Measurements from ENCODE around the gene DPH7.
"Not testable (repeated sequence)": the region's sequence is repeated elsewhere in the genome, so short reads cannot be mapped to it uniquely, and the experiment has no call there.

The DPH7 gene

DNA sequence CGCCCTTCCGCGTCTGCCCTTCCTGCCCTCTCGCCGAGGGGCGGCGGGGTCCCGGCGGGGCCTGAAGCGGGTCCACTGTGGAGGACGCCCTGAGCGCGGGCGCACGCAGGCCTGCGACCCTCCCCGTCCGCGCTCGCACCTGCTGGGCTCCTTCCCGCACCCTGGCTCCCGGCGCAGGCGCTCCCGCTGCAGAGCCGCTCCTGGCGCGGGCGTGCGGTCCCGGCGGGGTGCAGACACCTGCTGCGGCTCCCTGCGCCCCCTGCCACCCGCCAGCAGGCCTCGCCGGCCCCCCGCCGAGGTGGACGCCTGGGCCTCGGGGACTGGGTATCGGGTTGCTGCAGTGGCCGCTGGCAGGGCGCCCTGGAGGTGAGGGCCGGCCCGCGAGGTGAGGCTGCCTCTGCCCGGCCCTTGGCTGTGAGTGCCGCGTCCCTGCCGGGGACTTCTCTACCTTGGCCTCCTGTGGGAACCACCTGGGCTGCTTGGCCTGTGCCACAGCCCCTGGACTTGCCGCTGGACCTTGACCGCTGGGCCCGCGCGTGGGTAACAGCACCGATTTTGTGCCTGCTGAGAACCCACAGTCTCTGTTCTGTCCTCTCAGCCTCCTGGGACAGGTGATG is 27.4 kb upstream of the DPH7 start:
- no peak for DNase-seq (ENCODE audit: low spot score)

GRCh38 chr9:137605121-137606004 is 26.6 kb upstream of the DPH7 start, which contains the start of gene ARRDC1:
TSS of gene ARRDC1 (plus strand) at chr9:137605686. CDS start at chr9:137605718, 32 bp downstream.
- peak; percentile 88 for DNase-seq (ENCODE audit: low spot score)

DNA sequence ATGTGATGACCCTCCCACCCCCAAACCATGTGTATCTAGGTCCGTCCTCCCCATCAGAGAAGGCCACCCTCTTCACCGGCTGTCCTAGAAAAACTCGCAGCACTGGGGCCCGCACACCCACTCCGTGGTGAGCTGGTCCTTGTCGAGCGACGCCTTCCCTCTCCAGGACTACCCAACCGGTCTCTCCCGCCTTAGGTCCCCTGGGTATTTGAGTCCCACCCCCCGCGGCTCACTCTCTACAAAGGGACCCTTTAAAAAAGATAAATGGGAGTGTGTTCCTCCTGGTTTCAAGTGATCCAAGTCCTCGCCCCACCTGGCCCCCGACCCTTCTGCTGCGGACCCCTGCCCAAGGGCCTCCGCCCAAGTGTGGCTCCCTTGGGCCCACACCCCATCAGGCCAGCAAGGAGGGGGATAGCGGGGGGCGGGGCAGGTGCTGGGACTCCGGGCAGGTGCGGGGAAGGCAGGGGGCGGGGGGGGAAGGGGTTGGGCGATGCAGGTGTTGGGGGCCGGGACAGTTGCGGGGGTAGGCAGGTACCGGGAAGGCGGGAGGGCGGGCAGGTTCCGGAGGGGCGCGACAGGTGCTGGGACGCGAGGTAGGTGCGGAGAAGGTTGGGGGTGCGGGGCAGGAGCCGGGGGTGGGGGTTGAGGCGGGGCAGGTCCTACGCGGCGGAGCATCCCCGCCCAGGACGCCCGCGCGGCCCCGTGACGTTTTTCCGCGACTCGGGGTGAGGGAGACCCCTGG is 25.8 kb upstream of the DPH7 start:
- no peak for DNase-seq (ENCODE audit: low spot score)

DNA sequence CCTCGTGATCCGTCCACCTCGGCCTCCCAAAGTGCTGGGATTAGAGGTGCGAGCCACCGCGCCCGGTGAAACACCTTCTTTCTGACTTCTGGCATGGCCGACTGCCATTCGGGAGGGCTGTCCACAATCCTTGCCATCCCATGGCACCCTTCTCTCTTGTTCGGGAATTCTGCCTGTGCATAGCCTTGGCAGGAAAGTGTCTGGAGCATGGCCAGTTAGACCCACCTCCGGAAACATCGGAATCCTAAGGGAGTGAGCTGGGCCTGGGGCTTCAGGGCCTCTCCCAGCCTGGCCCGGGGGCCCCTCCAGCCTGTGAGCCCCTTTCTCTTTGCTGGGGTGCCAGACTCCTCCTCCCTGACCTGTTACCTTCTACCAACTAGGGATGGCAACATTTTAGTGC is 25.2 kb upstream of the DPH7 start:
- DNase-seq (ENCODE audit: low spot score): no peak

DNA sequence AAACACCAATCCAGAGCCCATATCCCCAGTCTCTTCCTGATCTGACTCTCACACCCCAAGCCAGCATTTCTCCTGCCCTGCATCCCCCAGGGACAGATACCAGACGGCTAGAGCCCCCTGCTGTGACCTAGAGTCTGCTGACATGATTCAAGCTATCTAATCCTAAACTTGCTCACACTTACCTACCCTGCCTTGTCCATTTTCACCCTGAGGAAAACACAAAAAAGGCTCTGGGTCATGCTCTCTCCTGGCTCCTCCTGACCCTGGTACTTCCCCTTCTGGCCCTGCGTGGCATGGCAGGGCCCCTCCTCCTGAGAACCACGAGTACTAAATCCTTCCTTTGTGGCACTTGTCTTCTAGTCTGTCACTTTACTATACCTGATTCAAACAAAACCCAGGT is 23.9 kb upstream of the DPH7 start:
- DNase-seq (ENCODE audit: low spot score): no peak

DNA sequence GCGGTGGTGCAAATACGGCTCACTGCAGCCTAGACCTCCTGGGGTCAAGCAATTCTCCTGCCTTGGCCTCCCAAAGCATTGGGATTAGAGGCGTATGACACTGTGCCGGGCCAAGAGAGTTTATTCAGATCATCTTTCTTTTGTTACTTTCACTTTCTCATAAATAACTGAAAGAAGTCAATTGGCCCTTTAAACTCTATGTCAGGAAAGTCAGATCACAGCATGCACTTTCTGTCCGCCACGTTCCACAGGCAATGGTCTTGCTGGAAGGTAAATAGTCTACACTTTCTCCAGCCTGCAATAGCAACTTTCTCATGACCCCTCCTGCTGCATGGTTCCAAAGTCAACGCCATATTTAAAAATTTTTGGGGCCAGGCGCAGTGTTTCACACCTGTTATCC is 20.2 kb upstream of the DPH7 start:
- DNase-seq (ENCODE audit: low spot score): no peak

DNA sequence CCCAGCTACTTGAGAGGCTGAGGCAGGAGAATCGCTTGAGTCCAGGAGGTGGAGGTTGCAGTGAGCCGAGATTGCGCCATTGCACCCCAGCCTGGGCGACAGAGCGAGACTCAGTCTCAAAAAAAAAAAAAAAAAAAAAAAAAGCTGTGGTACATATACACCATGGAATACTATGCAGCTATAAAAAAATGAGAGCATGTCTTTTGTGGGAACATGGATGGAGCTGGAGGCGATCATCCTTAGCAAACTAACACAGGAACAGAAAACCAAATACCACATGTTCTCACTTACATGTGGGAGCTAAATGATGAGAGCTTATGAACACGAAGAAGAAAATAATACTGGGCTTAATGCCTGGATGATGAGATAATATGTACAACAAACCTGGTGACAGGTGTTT is 17.9 kb upstream of the DPH7 start:
- DNase-seq (ENCODE audit: low spot score): not testable (repeated sequence)

DNA sequence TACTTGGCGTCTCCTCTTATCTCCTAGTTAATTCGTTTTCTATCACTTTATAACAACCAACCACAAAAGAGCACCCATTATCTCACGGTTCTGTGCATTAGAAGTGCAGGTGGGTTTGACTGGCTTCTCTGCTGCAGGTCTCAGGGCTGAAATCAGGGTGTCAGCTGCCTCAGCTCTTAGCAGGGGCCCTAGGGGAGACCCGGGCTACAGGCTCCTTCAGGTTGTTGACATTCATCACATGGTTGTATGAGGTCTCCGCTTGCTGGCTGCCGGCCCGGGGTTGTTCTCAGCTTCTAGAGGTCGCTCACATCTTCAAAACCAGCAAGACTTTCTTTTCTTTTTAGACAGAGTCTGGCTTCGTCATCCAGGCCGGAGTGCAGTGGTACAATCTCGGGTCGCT is 14.5 kb upstream of the DPH7 start:
- no peak for DNase-seq (ENCODE audit: low spot score)

DNA sequence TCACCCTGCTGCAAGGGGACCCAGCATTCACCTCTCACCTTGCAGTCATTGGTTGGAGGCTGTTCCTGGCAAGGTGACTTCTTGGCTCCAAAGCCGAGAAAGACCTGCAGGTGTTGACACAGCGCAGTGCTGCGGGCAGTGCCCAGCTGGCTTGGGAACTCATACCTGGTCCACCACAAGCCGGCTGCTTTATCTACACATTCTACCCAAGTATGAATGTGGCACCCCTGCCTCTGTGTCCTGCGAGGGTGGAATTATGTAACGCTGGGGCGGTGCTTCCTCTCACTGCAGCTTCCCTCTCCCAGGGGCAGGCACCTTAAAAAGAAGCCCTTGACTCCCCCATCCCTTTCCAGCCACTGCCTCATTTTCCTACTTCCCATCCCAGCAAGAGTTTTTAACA is 14.0 kb upstream of the DPH7 start:
- no peak for DNase-seq (ENCODE audit: low spot score)

GRCh38 chr9:137590469-137591383 is 12.0 kb upstream of the DPH7 start, which contains the start of gene ZMYND19:
TSS of gene ZMYND19 (minus strand) at chr9:137590512. CDS start at chr9:137590263, 249 bp downstream.
- peak; percentile 91 for DNase-seq (ENCODE audit: low spot score)

- no peak for DNase-seq (ENCODE audit: low spot score)
Measured at GRCh38 chr9:137590123-137590468, 11.4 kb upstream of the DPH7 start.

- DNase-seq (ENCODE audit: low spot score): no peak
Measured at GRCh38 chr9:137589441-137590122, 10.9 kb upstream of the DPH7 start.

GRCh38 chr9:137588891-137589290 is 10.2 kb upstream of the DPH7 start:
- DNase-seq (ENCODE audit: low spot score): no peak

GRCh38 chr9:137588311-137588710 is 9.6 kb upstream of the DPH7 start:
- DNase-seq (ENCODE audit: low spot score): no peak

- DNase-seq (ENCODE audit: low spot score): no peak
Measured at GRCh38 chr9:137586854-137587253, 8.1 kb upstream of the DPH7 start.

DNA sequence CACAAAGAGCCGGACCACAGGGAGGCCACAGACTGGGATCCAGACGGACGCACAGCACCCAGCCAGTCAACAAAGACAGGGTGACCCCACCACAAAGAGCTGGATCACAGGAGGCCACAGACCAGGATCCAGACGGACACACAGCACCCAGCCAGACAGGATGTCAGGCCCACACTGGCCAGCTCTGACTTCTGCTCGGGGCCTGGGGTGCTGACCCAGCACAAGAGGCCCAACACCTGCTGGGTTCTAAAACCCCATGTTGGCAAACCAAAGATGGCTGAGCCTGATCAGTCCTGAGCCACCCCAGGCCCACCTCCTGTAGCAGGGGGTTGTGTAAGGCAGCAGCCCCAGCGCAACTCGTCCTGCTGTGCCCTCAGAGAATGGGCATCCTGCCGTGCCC is 5.2 kb upstream of the DPH7 start:
- no peak for DNase-seq (ENCODE audit: low spot score)

DNA sequence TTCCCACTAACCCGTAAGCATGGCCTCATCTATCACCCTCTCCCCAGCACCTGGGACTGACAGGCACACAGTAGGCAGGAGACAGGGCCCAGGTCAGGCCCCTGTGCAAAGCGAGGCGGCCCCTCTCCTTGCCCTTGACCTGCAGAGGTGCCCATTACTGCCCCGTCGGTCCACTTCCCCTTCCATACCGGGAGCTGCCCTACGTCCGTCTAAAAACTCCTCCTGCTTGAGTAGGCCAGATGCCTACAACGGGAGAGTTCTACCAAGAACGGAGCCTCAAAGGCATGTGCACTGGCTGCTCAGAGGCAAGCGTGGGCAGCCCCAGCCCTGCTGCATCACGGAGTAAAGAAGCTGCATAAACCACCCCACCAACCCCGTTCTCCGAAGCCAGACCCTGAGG is 4.6 kb upstream of the DPH7 start:
- no peak for DNase-seq (ENCODE audit: low spot score)

DNA sequence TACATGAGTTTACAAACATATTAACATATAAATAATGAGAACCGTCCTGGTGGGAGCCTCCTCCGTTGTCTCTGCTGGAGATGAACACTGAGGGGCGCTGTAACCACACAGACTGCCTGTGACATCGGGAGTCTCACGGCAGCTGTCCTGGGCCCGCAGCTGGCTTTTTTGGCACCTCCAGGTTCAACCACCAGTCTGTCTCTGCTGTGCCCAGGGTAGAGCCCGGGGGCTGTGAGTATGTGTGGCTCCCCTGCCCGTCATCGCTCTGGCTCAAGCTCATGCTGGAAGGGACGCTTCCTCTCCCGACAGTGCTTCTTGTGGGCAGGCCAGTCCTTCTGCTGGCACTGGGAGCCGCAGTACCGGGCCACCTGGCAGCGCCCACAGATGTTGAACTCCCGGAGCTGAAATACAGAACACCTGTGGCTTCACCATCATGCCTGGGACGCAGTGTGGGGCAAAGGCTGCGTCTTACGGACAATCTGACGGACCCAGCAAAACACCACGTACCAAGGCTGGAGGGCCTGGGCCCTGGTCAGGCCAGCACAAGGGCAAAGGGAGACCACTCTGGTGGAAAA is 3.6 kb upstream of the DPH7 start:
- DNase-seq (ENCODE audit: low spot score): peak; percentile 26

DNA sequence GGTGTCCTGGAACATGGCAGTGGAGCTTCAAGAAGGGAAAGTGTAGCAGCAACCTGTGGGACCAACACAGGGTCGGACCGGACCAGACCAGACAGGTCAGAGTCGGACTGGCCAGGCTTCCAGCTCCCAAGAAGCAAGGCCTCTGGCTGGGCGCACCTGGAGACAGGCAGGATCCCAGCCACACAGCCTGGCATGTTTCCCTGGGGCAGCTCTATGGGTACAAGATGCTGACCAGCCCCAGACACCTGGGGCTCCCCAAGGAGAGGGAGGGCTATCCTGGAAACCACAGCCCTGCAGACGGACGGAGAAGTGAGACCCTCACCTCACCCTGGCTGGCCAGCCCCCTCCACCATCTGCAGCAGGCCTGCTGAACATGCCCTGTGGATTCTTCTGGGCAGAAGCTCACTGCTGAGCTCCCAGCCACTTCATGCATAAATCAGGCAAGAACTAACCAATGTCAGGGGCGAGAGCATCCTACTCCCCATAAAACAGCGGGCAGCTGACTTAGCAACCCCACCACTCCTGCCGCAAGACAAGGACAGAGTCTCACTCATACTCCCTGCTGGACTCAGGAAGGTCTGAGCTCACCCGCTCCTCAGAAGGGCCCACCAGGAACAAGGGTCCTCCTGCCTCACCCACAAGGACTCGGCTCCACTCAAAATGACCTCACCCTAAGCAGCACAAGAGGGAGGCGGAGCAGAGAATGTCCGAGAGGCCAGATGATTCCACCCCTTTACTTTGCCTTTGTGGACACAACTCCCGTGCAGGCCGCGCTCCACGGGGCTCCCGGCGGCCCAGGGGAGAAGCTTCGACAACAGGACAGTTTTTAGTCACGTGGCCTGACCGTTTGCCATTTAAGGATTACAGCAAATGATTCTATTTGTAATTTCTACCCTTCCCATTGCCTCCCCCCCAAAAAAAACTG is 2.9 kb upstream of the DPH7 start:
- DNase-seq (ENCODE audit: low spot score): no peak

- no peak for DNase-seq (ENCODE audit: low spot score)
Measured at GRCh38 chr9:137580954-137581322, 2.2 kb upstream of the DPH7 start.
